HL-60 (cell line): ENCODE data around the gene ANO9.

Source experiments
- DNase-seq, 2 experiments: peaks; one replicate each; pipeline ENCODE4 v3.0.0-alpha.2; 2010 to 2020; ENCODE audit warnings: low read depth in 1 of 2, low spot score in 1 of 2
- H3K27ac ChIP-seq: fragments of 250-450 bp; sonication (Bioruptor Pico); replicated peaks from 2 replicates; pipeline ENCODE4 v1.5.1; 2020; ENCODE audit warnings: mild to moderate bottlenecking, moderate library complexity
- H3K27me3 ChIP-seq: fragments of 250-450 bp; sonication (Bioruptor Pico); 2 replicates; pipeline ENCODE4 v1.5.1; 2021; ENCODE audit warnings: mild to moderate bottlenecking, moderate library complexity; ENCODE audit not compliant: insufficient read depth, poor library complexity, severe bottlenecking
- H3K4me3 ChIP-seq: replicated peaks from 2 replicates; pipeline ENCODE4 v1.5.1; 2011; ENCODE audit warnings: mild to moderate bottlenecking, control low read depth, low read length; ENCODE audit not compliant: insufficient read depth
- CTCF ChIP-seq: IDR thresholded peaks from one replicate; pipeline ENCODE4 v1.5.1; 2011; ENCODE audit warnings: low read length, control low read depth, inconsistent platforms; ENCODE audit not compliant: insufficient read depth
- GABPA ChIP-seq: IDR thresholded peaks from 2 replicates; pipeline ENCODE4 v1.6.1; 2012; ENCODE audit warnings: low read depth
- POLR2AphosphoS5 ChIP-seq: IDR thresholded peaks from 2 replicates; pipeline ENCODE4 v1.6.1; 2012; ENCODE audit warnings: low read depth
- SPI1 ChIP-seq: IDR thresholded peaks from 2 replicates; pipeline ENCODE4 v1.6.1; 2012; ENCODE audit warnings: low read depth, mild to moderate bottlenecking, borderline replicate concordance
- TF ChIP-seq, protein P1 (sequence below): IDR thresholded peaks from 2 replicates; pipeline ENCODE4 v1.6.1; 2012; ENCODE audit warnings: low read depth; ENCODE audit not compliant: insufficient replicate concordance

Gene ANO9

GRCh38 chr11:459511-460220, 17.9 kb upstream of the ANO9 start:
- Histone ChIP-seq H3K4me3 (no peak overlapping the region), H3K27ac (no peak overlapping the region), H3K27me3 (no peaks in the 10 kb centered on the region)
- no peak for DNase-seq
- TF ChIP-seq GABPA = no peak
- TF ChIP-seq, protein P1, sequence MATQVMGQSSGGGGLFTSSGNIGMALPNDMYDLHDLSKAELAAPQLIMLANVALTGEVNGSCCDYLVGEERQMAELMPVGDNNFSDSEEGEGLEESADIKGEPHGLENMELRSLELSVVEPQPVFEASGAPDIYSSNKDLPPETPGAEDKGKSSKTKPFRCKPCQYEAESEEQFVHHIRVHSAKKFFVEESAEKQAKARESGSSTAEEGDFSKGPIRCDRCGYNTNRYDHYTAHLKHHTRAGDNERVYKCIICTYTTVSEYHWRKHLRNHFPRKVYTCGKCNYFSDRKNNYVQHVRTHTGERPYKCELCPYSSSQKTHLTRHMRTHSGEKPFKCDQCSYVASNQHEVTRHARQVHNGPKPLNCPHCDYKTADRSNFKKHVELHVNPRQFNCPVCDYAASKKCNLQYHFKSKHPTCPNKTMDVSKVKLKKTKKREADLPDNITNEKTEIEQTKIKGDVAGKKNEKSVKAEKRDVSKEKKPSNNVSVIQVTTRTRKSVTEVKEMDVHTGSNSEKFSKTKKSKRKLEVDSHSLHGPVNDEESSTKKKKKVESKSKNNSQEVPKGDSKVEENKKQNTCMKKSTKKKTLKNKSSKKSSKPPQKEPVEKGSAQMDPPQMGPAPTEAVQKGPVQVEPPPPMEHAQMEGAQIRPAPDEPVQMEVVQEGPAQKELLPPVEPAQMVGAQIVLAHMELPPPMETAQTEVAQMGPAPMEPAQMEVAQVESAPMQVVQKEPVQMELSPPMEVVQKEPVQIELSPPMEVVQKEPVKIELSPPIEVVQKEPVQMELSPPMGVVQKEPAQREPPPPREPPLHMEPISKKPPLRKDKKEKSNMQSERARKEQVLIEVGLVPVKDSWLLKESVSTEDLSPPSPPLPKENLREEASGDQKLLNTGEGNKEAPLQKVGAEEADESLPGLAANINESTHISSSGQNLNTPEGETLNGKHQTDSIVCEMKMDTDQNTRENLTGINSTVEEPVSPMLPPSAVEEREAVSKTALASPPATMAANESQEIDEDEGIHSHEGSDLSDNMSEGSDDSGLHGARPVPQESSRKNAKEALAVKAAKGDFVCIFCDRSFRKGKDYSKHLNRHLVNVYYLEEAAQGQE = no peak
- TF ChIP-seq SPI1 = no peak
- no peak for TF ChIP-seq POLR2AphosphoS5
- TF ChIP-seq CTCF = no peak

- TF ChIP-seq GABPA (no peak), SPI1 (no peak), POLR2AphosphoS5 (no peak), CTCF (no peak)
- TF ChIP-seq, protein P1 = no peak
- no peak overlapping the region for H3K27ac ChIP-seq
Measured at GRCh38 chr11:457111-457760, 15.4 kb upstream of the ANO9 start.

GRCh38 chr11:456533-456932, 14.7 kb upstream of the ANO9 start:
- Histone ChIP-seq H3K27me3 (no peaks in the 10 kb centered on the region), H3K27ac (no peak overlapping the region), H3K4me3 (no peak overlapping the region)
- DNase-seq = no peak
- TF ChIP-seq POLR2AphosphoS5 = no peak
- TF ChIP-seq, protein P1 = no peak
- no peak for TF ChIP-seq GABPA
- TF ChIP-seq SPI1 = no peak
- no peak for TF ChIP-seq CTCF

More at GRCh38 chr11:457111-457760, 15.4 kb upstream of the ANO9 start:
- DNase-seq = no peak
- Histone ChIP-seq H3K4me3 (no peak overlapping the region), H3K27me3 (no peaks in the 10 kb centered on the region)
